HUES6 (cell line): ENCODE data around the gene CMIP.
"Not testable (repeated sequence)": the region's sequence is repeated elsewhere in the genome, so short reads cannot be mapped to it uniquely, and the experiment has no call there.

Source experiments
- H3K27ac ChIP-seq: 2 replicates; pipeline ENCODE4 v1.7.0; 2013; ENCODE audit warnings: low read depth, mild to moderate bottlenecking, low read length, inconsistent platforms
- H3K27me3 ChIP-seq: 2 replicates; pipeline ENCODE4 v1.6.1; 2013; ENCODE audit warnings: low read length; ENCODE audit not compliant: control insufficient read depth, insufficient read depth
- H3K36me3 ChIP-seq: 2 replicates; pipeline ENCODE4 v1.6.1; 2013; ENCODE audit warnings: low read length; ENCODE audit not compliant: control insufficient read depth, insufficient read depth
- H3K4me1 ChIP-seq: 2 replicates; pipeline ENCODE4 v1.6.1; 2013; ENCODE audit warnings: low read length; ENCODE audit not compliant: control insufficient read depth, insufficient read depth
- H3K4me3 ChIP-seq: 2 replicates; pipeline ENCODE4 v1.5.1; 2013; ENCODE audit warnings: low read depth, low read length
- H3K9ac ChIP-seq: one replicate; pipeline ENCODE4 v1.6.1; 2013; ENCODE audit warnings: mild to moderate bottlenecking, low read length
- H3K9me3 ChIP-seq: 2 replicates; pipeline ENCODE4 v1.6.1; 2013; ENCODE audit warnings: low read depth, low read length; ENCODE audit not compliant: control insufficient read depth, insufficient read depth

Gene CMIP

DNA sequence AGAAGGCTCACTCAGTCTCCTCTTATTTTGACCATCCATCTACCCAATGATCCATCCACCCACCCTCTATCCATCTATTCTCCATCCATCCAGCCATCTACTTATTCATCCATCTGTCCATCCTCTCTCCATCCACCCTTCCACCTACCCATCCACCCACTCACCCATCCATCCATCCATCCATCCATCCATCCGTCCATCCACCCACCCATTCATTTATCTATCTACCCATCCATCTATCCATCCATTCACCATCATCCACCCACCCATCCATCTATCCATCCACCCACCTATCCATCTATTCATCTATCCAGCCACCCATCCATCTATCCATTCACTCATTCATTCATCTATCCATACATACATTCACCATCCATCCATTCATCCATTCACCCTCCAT lies 288.7 kb downstream of the CMIP start:
- Histone ChIP-seq H3K27me3 (no peaks in the 10 kb centered on the region), H3K4me1 (peaks cover 22% of the 10 kb centered on the region), H3K27ac (no peak overlapping the region), H3K36me3 (no peaks in the 10 kb centered on the region), H3K4me3 (no peak overlapping the region), H3K9me3 (no peaks in the 10 kb centered on the region), H3K9ac (no peak overlapping the region)

DNA sequence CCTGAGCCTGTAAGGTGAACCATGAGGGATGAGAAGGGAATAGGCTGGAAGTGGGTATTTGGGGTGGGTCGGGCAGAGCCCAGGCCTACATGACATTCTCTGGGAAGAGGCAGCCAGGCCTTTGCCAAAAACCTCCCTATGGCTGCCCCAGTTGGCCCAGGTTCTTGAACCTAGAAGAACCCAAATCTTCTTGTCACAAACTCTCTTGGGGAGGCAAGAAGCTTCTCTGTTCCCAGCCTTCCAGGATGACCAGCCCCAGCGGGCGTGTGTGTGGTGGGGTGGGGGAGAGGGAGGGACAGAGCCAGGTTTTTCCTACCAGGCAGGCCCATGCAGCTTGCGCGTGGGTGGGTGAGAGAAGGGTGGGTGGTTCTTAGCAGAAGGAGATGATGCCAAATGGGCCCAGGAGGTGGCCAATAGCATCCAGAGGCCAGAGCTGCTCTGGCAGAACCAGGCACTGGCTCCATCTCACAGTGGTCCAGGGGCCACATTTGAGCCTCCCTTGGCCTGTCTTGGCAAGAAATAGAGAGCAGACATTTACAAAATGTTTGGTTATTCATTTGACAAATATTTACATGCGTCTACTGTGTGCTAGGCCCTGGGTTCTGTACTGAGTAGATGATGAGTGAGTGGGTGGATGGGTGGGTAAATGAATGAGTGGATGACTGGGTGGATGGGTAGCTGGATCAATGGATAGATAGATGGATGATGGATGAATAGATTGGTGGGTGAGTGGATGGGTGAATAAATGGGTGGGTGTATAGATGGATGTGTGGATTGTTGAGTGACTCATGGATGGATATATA lies 290.2 kb downstream of the CMIP start:
- peaks cover 15% of the 10 kb centered on the region for H3K4me1 ChIP-seq
- H3K27ac ChIP-seq: no peak overlapping the region
- H3K36me3 ChIP-seq: no peaks in the 10 kb centered on the region
- H3K9ac ChIP-seq: no peak overlapping the region
- H3K4me3 ChIP-seq: no peak overlapping the region
- no peaks in the 10 kb centered on the region for H3K27me3 ChIP-seq
- no peaks in the 10 kb centered on the region for H3K9me3 ChIP-seq

DNA sequence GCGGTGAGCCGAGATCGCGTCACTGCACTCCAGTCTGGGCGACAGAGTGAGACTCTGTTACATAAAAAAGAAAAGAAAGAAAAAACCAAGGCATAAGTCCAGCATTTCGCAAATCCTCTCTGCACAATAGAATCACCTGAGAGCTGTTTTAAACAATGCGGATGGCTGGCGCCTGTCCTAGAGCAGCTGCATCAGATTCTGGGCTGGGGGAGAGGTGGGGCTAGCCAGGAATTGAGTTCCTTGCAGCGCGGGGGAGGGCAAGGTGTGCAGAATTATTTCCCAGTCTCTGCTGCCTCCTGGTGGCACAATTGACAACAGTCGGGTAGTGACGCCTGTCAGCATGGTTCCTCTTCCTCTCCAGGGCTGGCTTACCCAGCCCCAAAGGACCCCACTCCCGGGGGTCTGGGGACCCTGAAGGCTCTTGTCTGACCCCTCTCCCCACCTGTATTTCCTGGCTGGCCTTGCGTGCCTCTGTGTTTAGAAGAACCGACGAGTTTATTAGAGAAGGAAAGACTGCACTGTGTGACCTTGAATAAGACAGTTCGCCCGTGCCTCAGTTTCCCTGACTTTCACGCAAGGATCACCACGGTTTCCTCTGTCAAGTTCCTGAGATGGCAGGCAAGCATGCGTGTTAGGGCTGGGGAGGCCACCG lies 293.4 kb downstream of the CMIP start:
- Histone ChIP-seq H3K4me3 (no peak overlapping the region), H3K27ac (no peak overlapping the region), H3K27me3 (no peaks in the 10 kb centered on the region), H3K4me1 (no peaks in the 10 kb centered on the region; the same call in 1 of the 2 replicates), H3K36me3 (no peaks in the 10 kb centered on the region), H3K9ac (no peak overlapping the region), H3K9me3 (no peaks in the 10 kb centered on the region)

DNA sequence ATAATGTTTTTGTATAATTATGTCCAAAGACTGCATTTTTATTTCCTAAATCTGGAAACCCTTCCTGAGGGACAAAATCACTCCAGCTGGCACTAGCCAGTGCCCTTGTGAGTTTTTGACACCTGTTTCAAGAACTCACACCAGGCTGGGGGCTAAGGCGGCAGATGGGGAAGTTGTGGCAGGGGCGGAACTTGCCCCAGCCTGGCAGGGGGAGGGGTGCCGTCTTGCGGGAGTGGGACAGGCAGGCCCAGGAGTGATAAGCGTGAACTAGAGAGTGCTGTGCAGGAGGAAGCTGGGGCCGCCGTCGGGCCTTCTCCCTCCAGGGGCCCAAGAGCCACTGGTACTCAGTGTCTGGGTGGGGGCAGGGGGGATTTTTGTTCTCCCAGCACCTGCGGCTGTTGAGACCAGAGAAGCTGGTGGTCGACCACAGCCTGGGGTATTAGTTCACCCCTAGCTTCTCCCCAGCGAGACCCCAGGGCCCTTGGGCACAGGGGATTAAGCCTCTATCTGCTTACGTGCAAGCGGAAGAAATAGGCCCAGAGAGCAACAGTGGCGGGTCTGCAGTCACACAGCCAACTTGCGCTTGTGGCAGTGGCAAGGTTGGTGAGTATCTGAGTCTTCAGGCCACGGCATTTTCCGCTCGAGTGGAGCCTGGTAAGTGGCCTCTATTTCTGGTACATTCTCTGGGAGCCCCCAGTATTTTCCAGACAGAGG lies 294.3 kb downstream of the CMIP start:
- Histone ChIP-seq H3K9ac (no peak overlapping the region), H3K4me1 (no peaks in the 10 kb centered on the region; the same call in 1 of the 2 replicates), H3K9me3 (no peaks in the 10 kb centered on the region), H3K27ac (no peak overlapping the region), H3K4me3 (no peak overlapping the region), H3K36me3 (no peaks in the 10 kb centered on the region), H3K27me3 (no peaks in the 10 kb centered on the region)

DNA sequence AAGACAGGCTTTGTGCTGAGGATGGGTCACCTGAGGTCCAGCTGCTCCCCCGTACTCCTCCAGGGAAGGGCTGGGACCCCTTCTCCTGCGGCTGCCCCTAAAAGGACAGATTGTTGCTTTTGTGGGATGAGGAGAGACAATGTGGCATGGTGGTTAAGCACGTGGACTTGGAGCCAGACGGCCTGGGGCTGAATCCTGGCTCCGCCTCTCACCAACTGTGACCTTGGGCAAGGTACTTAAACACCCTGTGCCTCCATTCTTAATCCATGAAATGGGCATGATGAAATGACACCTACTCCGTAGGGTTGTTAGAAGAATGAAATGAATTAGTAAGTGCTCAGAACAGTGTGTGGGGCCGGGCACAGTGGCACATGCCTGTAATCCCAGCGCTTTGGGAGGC lies 294.9 kb downstream of the CMIP start:
- no peaks in the 10 kb centered on the region for H3K27me3 ChIP-seq
- H3K36me3 ChIP-seq: no peaks in the 10 kb centered on the region
- no peaks in the 10 kb centered on the region for H3K9me3 ChIP-seq
- H3K4me1 ChIP-seq: no peaks in the 10 kb centered on the region; the same call in 1 of the 2 replicates
- H3K9ac ChIP-seq: no peak overlapping the region
- H3K27ac ChIP-seq: no peak overlapping the region
- no peak overlapping the region for H3K4me3 ChIP-seq

DNA sequence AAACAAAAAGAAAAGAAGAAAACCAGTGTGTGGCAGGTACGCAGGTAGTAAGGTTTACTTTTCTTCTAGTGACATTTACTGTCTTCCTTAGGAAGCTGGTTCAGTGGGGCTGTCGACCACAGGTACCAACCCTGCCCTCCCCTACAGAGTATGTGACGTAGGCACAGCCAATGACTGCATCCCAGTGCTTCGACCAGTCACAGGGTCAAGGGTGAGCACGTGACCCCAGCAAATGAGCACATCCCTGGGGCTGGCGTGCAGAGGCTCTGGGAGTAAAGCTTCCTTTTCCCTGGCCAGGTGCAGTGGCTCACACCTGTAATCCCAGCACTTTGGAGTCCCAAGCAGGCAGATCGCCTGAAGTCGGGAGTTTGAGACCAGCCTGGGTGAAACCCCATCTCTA lies 295.6 kb downstream of the CMIP start:
- Histone ChIP-seq H3K9me3 (no peaks in the 10 kb centered on the region), H3K9ac (no peak overlapping the region), H3K27me3 (no peaks in the 10 kb centered on the region), H3K4me3 (no peak overlapping the region), H3K4me1 (no peaks in the 10 kb centered on the region; the same call in 1 of the 2 replicates), H3K36me3 (no peaks in the 10 kb centered on the region), H3K27ac (no peak overlapping the region)

DNA sequence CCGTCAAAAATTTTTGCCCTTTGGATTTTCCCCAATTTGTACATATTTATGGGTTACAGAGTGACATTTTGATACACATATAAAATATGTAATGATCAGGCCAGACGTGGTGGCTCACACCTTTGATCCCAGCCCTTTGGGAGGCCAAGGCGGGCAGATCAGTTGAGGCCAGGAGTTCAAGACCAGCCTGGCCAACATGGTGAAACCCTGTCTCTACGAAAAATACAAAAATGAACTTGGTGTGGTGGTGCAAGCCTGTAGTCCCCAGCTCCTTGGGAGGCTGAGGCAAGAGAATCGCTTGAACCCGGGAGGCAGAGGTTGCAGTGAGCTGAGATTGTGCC lies 296.8 kb downstream of the CMIP start:
- H3K9ac ChIP-seq, H3K9me3 ChIP-seq, H3K4me1 ChIP-seq, H3K27ac ChIP-seq, H3K4me3 ChIP-seq, H3K27me3 ChIP-seq, H3K36me3 ChIP-seq: not testable (repeated sequence)

DNA sequence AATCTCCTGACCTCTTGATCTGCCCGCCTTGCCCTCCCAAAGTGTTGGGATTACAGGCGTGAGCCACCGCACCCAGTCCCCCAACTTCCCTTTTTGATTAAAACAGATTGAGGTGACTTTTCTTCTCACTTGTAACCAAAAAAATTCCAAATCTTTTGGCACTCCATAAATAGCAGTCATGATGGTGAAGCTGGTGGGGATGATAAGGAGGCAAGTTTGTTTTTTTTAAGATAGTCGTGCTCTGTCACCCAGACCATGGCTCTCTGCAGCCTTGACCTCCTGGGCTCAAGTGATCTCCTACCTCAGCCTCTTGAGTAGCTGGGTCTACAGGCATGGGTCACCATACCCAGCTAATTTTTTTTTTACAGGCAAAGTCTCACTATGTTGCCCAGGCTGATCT lies 299.8 kb downstream of the CMIP start:
- H3K36me3 ChIP-seq: no peaks in the 10 kb centered on the region
- H3K4me3 ChIP-seq: no peak overlapping the region
- no peaks in the 10 kb centered on the region for H3K27me3 ChIP-seq
- H3K9me3 ChIP-seq: no peaks in the 10 kb centered on the region
- no peak overlapping the region for H3K27ac ChIP-seq
- no peaks in the 10 kb centered on the region for H3K4me1 ChIP-seq
- no peak overlapping the region for H3K9ac ChIP-seq

DNA sequence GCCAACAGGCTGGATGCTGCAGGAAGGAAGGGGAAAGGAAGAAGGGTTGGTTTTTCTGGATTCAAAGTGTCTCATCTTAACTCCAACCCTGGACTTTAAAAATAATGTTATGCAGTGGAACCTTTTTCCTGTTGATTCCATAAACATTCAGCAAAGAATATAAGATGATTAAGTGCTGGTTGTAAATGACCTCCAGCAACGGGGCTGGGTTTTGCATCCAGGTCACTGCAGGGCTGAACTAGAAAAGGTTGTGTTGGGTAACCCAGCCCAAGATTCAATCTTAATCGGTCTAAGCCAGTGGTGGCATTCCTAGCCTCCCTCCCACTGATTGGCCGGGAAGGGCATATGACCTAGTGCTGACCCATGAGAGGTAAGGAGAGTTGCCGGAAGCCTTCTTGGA lies 300.3 kb downstream of the CMIP start:
- H3K9ac ChIP-seq: no peak overlapping the region
- H3K27me3 ChIP-seq: no peaks in the 10 kb centered on the region
- H3K4me3 ChIP-seq: no peak overlapping the region
- no peaks in the 10 kb centered on the region for H3K9me3 ChIP-seq
- no peaks in the 10 kb centered on the region for H3K4me1 ChIP-seq
- no peak overlapping the region for H3K27ac ChIP-seq
- no peaks in the 10 kb centered on the region for H3K36me3 ChIP-seq

DNA sequence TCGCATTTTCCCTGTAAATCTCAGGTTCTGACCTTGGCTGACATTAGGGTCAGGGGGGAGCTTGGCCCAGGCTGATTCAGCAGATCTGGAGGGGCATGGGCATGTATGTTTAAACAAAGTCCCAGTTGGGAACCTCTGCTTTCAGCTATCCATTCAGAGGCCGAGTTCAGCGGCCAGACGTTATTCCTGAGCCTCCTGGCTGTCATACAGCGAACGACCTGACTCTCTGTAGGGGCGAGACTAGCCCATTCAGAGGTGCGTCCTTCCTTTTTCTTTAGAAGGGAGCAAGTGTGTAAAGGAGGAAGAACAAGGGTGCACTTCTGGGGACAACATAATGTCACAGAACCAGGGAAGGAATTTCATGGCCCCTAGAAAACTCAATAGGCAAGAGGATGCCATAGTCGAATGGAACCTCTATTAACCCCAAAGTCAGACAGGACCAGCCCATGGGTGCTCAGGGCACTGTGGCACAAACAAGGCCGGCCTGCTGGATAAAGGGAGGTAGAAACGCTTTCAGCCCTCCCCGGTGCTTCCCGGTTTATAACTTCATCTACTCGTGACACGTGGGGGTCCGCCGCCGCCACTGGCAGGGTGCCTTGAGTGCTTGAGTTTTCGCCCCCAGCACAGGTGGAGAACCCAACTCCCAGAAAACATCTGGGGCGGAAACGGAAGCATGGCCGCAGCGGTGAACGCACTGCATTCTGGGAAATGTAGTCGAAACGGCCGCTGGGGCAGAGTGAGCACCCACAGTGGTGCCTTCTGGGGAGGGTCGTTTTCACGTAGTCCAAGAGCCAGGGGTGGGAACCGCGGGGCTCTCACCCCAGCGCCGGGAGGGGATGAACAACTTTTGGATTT lies 301.3 kb downstream of the CMIP start:
- Histone ChIP-seq H3K27me3 (no peaks in the 10 kb centered on the region), H3K4me1 (no peaks in the 10 kb centered on the region), H3K36me3 (no peaks in the 10 kb centered on the region), H3K9ac (no peak overlapping the region), H3K27ac (no peak overlapping the region), H3K4me3 (peak overlapping the region; percentile 63), H3K9me3 (no peaks in the 10 kb centered on the region)
